ENCODE results near the gene BIN1.

GRCh38 chr2:127139766-127140165 is 32.8 kb upstream of the BIN1 start:
- no peak for TF ChIP-seq CTCF (IDR thresholded peaks at IDR 0.05)
- TF ChIP-seq POLR2A (IDR thresholded peaks at IDR 0.05) = no peak

Measured in thyroid gland (tissue), 4 donors.